ENCODE results near the gene KIF18A.
"Not testable (repeated sequence)": the region's sequence is repeated elsewhere in the genome, so short reads cannot be mapped to it uniquely, and the experiment has no call there.

The KIF18A gene

DNA sequence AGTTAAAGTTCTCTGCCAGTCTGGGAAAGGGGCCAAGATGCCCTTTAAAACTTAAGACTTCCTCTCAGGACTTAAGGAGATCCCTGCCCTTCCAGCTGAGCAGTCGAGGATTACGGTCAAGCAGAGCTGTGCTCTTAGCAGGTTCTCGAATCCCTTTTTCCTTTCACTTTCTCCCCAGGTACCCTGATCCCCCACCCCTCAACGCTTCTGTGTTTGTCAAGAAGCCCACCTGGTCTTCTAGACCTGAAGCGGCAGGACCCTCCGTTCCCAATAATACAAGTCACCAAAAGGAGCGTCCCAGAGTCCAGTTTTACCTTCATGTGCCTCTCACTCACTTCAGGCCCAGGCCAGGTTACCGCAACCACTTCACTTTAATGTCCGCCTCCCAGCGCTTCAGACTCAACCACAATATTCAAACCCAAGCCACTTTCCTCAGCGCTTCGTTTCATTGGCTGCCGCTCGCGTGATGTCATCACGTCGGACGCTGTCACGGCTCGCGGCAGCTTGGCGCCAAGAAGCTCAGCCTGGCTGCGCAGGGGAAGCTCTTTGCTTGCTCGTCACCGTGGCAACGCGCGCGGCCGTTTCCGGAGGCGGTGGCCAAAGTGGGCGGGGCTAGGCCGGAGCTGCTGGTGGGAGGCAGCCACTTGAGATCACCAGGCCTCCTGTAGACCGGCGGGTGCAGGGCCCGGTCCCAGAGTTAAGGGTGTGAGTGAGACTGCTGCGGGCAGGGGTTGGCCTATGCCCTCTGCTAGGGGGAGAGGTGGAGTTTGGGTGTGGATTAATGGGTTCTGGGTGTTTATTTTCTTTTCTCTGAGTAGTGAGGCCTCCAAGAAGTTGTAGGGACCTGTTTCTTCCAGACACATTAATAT, at the start of gene KIF18A, which contains the start of gene METTL15:
KIF18A (minus strand) TSS at position 407 of the 869 bp plus-strand sequence. CDS start 10,209 bp downstream, outside the sequence.
METTL15 (plus strand) TSS at position 639 of the 869 bp plus-strand sequence. CDS start 4,947 bp downstream, outside the sequence.
- peak; percentile 99 for DNase-seq

DNA sequence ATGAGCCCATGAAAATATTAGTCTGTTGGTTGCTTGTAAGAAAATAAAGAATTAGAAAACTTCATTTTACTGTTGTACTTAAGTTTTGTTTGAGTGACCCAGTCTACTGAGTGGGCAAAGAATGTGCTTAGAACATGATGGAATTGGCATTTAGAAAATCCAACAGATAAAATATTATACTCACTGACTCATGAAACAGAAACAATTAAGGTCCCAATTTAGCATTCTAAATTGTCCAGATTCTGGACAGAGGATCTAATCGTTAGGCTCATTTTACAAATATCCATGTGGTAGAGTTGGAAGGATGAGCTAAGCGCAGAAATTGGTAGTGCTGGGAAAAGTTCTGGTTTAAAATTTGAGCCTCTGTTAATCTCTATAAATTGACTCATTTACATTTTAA, 45.6 kb upstream of the KIF18A start:
- no peak for DNase-seq

DNA sequence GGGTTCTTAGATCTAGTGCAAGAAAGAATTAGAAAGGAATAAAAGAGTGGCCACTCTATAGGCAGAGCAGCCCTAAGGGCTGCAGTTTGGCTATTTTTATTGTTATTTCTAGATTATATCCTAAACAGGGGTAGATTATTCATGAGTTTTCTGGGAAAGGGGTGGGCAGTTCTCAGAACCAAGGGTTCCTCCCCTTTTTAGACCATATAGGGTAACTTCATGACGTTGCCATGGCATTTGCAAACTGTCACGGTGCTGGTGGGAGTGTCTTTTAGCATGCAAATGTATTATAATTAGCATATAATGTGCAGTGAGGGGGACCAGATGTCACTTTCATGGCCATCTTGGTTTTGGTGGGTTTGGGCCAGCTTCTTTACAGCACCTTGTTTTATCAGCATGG, 44.8 kb upstream of the KIF18A start:
- DNase-seq: no peak

DNA sequence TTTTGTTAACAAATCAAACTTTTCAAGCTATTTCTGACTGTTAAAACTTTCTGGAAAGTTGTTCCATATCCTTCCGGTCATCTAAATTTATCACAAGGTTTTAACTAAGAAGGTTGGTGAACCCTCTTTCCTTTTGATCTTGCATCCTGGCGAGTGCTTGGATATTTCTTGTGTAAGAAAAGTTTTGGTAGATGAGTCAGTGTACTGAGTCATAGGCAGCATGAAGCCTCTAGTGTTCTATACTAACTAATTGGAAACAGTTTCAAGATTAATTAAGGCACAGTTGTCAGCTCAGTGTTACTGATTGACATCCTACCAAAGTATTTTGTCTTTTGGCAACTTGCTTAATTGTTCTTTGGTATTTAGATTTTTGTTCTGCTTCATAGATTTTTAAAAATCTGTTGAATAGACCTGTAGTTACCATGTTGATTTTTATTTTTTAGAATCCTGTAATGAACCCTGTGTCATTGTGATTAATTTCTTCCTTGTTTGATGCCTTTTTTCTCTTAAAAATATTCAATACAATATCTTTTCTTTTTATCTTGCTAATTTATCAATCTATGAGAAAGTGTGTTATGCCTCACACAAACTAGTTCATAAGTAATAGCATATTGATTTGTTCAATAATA, 38.3 kb upstream of the KIF18A start:
- peak; percentile 23 for DNase-seq

DNA sequence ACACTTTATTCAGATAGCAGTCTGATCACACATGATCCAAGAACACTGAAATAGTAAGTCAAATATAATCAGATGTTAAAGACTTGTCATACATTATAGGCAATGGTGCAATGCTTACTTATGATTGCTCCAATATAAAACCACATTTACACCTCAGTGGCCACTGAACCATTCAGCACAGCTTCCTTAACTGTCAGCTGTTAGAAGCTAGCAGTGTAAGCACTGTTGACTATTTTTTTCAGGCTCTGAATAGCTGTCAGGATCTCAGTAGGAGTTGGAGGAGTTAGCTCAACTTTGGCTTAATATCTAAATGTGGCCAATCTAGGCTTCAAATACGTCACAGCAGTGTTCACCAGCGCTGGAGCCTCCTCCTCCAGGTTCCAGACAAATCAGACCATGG, 36.9 kb upstream of the KIF18A start:
- DNase-seq: no peak

DNA sequence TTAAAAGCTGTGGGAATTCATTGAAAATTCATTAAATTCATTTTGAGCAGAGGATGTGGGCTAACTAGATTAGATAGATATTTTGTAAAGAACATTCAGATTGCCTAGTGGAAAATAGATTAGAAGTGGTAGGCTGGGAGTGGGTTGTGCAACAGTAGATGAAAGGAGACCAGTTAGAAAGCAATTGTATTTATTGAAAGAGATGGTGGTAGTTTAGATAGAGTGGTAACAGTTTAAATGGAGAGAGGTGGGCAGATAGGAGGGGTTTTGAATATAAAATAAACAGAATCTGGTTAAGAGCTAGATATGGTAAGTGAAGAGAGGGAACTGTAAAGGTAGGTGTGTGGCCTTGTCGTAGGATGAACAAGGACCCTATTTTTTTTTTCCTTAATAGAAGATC, 34.8 kb upstream of the KIF18A start:
- DNase-seq: no peak

DNA sequence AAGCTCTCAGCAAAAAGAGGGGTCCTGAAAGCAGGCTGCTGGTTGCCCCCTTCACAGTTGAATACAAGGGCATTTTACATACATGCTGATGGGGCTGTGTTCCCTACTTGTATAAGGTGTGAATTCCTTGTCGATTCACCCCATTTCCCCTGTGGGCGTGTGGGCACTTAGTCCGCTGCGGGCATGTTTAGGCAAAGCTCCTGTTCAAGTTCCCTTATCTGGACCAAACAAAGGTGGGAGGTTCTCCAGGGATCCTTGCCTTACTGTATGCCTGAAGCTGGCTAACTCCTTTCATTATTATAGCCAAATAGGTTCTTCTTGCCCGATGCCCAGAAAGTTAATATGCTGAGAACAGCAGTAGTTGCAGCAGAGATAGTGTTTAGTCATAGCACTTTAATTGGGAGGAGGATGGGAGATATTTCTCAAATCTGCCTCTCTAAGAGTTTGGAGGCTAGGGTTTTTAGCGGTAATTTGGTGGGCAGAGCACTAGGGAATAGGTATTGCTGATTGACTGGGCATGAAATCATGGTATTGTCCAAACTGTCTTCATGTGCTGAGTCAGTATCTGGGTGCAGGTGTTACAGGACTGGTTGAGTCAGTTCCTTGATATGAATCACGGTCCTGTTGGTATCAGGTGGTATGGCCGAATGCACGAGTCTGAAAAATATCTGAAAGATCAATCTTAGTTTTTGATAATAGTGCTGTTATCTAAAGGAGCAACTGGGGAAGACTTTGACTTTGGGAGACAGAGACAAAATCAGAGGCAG, 32.9 kb upstream of the KIF18A start:
- no peak for DNase-seq

DNA sequence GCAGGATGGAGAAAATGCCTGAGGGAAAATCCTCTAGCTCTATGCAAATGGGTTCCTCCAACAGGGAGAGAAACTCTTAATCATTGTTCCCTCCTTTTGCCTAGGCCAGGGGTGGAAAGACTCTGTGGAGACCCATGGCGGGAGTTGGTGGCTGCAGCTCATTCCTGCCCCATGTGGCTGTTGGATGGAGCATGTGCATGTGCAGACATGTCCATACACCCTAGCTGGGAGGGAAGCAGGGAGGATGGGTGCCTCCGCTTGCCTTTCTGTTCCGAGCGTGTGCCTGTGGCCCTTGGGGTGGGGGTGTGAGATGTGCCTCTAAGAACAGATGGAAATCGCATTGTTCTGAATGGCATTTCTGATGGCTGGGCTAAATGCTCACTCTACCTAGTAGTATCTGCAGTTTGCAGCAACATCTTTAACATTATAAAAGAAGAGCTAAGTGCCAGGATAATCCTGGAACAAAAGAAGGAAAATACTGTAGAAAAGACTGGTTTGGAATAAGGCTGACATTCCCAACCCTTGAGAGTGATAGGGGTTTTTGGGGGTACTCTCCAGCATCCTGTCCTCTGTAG, 32.0 kb upstream of the KIF18A start:
- no peak for DNase-seq

DNA sequence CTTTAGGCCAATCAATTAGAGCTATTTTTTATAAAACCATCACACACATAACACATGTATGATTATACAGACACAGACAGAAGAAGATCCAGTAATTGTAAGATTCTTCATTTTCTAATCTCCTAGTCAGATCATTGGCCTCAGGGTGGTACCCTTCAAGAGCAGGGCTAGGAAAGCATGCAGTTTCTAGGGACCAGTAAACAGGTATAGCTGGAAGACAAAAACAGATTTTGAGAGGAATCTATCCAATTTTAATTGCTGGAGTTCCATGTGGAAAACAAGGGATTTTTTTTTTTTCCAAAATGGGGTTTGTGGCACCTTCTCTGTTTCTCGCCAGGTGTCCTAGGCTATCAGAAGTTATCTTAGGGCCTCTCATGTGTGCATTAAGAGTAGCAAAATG, 29.9 kb upstream of the KIF18A start:
- DNase-seq: no peak

DNA sequence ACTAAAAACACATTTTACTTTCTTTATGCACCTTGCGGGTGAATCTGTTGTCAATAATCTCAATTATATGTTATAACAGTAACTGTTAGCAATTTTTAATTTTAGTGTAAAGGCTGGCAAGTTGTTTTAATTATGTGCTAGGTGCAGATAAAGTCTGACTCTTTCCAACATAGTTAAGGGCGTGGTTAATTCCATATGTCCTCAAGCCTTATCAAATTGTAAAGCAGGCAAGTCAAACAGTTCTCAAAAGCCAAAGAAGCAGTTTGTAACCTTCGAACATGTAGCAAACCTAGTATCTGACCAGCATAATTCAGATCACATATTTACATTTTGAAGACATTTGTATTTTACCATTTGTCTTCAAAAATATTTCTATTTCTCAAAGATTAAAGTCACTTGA, 29.4 kb upstream of the KIF18A start:
- no peak for DNase-seq

DNA sequence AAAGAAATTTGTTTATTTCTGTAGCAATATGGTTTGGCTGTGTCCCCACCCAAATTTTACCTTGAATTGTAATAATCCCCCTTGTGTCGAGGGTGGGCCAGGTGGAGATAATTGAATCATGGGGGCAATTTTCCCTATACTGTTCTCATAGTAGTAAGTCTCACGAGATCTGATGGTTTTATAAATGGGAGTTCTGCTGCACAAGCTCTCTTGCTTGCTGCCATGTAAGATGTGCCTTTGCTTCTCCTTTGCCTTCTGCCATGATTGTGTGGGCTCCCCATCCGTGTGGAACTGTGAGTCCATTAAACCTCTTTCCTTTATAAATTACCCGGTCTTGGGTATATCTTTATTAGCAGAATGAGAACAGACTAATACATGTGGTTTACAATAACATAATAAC, 28.2 kb upstream of the KIF18A start:
- DNase-seq: not testable (repeated sequence)

DNA sequence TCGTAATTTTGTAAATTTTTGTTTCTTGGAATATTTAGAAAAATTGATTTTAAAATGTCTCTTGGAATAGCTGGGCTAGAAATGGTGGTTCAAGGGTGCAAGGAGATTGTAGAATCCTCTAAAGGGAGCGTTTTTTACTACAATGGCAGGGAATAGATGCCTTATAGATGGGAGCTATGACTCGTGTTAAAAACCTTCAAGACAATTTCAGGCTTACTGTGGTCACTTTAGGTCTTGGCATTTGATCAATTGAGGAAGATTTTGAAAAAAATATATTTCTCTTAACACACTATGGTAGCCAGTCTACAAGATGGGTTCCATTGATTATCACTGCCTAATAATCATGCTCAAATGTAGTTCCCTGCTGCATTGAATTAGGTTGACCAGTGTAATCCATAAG, 25.2 kb upstream of the KIF18A start:
- DNase-seq: no peak

DNA sequence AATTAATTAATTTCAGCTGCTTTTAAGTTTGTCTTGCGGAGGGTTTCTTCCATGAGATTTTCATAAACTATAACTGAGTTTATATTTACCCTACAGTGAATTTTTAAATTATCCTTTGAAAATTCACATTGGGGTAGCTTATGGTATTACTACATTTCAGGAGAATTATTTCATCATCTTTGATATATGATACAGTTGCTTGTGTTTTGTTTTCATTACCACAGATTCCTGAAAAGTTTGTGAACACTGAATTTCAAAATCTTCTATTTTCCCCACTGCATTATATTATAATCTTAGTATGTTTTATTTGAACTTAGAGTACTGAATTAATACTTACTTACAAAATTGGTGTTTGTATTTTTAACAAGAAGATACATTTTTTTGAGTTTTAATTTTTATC, 24.6 kb upstream of the KIF18A start:
- DNase-seq: no peak

DNA sequence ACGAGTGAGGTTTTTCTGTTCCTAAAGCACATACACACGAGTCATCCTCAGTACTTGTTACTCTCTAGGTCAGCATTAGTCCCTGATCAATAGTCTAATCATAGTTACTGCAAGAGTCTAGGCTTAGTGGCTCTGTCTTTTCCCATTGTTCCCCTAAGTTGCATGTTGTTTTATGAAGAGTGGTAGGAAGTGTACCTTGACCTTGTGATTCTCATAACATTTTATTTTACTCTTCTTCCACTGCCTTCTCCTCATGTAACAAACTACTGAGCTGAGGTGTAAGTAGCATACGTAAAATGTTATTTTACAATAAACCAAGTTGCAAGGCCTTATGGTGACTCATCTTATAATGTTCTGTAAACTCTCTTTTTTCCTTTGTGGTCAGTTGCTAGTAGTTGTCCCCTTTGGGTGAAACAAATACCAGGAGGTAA, 15.2 kb upstream of the KIF18A start:
- no peak for DNase-seq

DNA sequence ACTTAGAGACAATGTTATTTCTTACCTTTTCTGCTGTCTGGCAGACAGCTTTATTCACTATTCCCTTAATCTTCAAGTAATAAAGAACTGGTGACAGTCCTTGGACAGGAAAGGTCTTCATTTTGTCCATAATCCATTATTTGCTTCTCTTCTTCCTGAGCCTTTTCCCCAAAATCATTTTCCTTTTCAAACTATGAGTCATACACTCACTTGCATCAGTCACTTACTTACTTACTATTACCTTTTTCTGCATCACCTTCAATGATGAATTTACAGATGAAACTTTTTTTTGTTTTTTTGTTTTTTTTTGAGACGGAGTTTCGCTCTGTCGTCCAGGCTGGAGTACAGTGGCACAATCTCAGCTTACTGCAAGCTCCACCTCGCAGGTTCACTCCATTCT, 9.8 kb upstream of the KIF18A start:
- no peak for DNase-seq

DNA sequence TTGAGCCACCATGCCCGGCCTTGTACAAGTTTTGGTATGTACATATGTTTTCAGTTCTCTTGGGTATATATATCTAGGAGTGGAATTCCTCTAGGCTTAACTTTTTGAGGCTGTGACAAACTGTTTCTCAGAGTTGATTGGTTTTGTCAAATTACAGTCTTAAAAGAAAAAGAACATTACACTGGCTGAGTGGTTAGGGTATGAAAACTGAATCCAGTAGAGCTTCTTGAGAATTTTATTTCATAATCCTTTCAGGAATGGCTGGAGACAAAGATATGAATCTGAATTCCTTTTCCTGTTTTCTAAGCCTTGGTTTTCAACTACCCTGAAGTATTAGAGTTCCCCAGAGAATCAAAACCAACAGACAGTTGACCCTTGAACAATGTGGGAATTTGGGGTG, 6.8 kb upstream of the KIF18A start:
- no peak for DNase-seq

DNA sequence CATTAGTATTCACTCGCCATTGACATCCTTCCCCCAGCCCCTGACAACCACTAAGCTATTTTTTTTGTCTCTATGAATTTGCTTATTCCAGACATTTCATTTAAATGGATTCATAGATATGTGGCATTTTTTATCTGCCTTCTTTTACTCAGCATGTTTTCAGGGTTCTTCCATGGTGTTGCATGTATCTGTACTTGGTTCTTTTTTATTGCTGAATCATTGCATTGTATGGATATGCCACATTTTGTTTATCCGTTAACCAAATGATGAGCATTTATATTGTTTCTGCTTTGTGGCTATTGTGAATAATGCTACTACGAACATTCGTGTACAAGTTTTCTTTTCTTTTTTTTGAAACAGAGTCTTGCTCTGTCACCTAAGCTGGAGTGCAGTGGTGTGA, 6.2 kb upstream of the KIF18A start:
- DNase-seq: no peak

DNA sequence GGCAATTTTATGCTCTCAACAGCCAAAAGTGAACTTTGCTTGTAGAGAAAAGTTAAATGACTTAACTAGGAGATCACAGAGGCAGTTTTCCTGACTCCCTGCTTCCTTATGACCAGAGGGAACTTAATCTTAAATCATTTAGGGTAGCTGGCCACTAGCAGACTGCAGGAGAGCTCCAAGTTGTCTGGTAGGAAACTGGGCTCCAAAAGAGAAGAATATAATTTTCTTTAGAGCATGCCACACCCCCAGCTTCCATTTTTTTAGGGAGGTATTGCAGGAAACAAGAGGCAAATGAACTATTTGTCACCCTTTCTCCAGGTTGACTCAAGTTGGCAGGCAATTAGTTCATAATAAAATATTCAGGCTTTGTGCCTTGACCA, 2.9 kb upstream of the KIF18A start:
- no peak for DNase-seq

DNA sequence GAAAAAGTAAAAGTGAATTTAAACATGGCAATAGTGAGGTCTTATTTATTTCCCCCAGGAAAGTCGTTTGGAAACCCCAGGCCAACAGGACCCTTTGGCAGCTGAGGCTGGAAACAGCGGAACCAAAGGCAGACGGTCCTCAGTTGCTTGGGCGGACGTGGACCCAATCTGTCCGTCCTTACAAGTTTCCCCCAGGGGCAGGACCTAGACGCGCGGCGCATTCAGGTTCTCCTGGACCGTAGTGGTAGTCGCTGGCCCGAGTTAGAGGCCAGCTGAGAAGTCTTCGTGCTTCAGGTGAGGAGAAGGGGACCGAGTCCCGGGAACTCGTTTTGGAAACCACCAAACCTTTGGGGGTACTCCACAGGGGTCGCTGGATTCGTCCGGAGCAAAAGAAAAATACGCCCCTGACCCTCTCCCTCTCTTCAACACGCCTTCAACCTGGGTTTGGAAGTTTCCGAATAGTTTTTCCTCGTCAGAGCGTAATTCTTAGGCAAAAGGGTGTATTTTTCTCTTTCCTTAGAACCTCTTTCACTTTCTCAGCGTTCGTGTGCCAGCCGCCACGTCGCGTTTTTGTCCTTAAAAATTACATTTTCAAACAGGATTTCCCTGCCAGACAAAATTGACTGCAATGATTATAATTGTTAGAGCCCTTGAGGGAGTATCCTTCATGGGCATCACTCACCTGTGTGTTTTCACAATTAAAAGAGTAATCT, 2.3 kb upstream of the KIF18A start:
- DNase-seq: peak; percentile 69

DNA sequence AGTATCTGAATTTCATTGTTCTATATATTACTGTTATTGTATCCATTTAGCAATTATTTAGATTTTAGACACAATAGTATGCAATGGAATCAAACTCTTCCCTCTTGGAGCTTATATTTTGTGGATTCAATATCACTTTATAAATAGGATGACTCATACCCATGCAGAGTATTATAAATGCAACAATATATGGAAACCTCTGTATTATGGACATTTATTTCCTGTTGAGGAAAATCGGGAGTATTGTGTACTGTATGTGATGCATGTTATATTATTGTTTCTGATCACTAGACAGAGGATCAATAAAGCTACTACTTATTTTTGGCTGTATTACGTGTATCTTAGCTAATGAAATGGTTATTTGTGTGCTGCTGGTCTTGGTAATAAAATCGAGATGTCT, 1.0 kb upstream of the KIF18A start:
- no peak for DNase-seq

DNA sequence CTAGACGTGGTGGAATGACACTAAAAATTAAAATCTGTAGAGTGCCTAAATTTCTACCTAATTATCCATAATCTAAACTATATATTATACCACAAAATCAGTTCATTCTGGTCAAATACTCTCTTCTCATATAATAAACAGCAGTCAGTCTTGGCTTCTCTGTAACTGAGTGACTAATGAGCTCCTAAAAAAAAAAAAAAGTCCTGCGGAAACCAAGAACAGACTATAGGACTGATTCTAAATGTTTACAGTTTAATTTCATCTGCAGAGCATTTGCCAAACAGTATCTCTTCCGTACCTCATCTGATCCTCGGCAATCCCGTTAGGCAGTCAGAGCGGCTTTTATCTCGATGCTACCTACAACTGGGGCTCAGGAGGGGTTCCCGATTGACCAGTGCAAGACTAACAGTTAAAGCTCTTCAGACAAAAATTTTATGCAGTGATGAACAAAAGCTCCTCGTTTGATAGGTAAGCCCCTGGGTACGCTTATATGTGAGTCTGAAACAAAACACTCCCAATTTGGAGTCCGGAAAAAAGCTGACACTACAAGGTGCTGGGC, 686 bp downstream of the KIF18A start:
- peak; percentile 33 for DNase-seq

DNA sequence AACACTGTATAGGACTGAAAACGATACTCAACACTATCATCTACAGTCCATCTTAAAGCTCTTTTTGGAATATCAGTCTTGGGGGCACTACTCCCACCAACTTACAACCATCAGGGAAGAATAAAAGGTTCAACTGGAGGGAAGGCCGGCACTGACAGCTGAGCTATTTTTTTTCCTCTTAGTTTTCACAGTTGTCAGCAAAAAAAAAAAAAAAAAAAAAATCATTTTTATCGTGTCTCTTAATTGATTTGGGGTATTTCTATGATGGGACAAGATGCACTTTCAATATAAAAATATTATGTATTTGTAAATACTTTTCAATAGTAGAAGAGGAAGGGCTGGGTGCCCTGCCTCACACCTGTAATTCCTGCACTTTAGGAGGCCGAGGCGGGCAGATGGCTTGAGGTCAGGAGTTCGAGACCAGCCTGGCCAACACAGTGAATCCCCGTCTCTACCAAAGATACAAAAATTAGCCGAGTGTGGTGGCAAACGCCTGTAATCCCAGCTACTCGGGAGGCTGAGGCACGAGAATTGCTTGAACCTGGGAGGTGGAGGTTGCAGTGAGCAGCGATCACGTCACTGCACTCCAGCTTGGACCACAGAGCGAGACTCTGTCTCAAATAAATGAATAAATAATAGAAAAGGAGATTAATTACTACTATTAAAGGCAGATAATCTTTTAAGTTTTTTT, 1.5 kb downstream of the KIF18A start:
- no peak for DNase-seq

Data from activated CD4-positive, alpha-beta T cell treated with anti-CD3 and anti-CD28 coated beads, Interleukin-2, amount 50 U/mL, for 16 hours (primary cell).